OCI-LY1 (cell line): ENCODE data around the gene REC114.

Source experiments
- H2AFZ ChIP-seq: fragments of 200-600 bp; sonication (generic), shearing (Covaris generic); 2 replicates; pipeline ENCODE4 v1.6.0; 2014; ENCODE audit warnings: antibody characterized with exemption, mild to moderate bottlenecking, low read length
- H3F3A ChIP-seq: fragments of 200-600 bp; sonication (generic), shearing (Covaris generic); 2 replicates; pipeline ENCODE4 v1.6.0; 2014; ENCODE audit warnings: mild to moderate bottlenecking, antibody characterized with exemption, low read length, moderate library complexity; ENCODE audit not compliant: insufficient read depth
- H3K27ac ChIP-seq: fragments of 200-600 bp; sonication (generic); 2 replicates; pipeline ENCODE4 v1.5.1; 2014; ENCODE audit warnings: low read length, mixed run types, mild to moderate bottlenecking, low read depth; ENCODE audit not compliant: poor library complexity, severe bottlenecking
- H3K27me3 ChIP-seq: fragments of 200-600 bp; sonication (generic); 2 replicates; pipeline ENCODE4 v1.6.0; 2014; ENCODE audit warnings: antibody characterized with exemption, mild to moderate bottlenecking, low read length, moderate library complexity; ENCODE audit not compliant: insufficient read depth
- H3K36me3 ChIP-seq: fragments of 200-600 bp; sonication (generic); 2 replicates; pipeline ENCODE4 v1.6.1; 2014; ENCODE audit warnings: mild to moderate bottlenecking, antibody characterized with exemption, low read length, moderate library complexity, mixed read lengths; ENCODE audit not compliant: insufficient read depth
- H3K4me1 ChIP-seq: fragments of 200-600 bp; sonication (generic); 2 replicates; pipeline ENCODE4 v1.5.1; 2014; ENCODE audit warnings: mild to moderate bottlenecking, low read length, moderate library complexity; ENCODE audit not compliant: insufficient read depth, severe bottlenecking
- H3K4me2 ChIP-seq: fragments of 200-600 bp; sonication (generic), shearing (Covaris generic); 2 replicates; pipeline ENCODE4 v1.6.1; 2014; ENCODE audit warnings: low read length
- H3K4me3 ChIP-seq: fragments of 200-600 bp; sonication (generic); 2 replicates; pipeline ENCODE4 v1.5.1; 2014; ENCODE audit warnings: low read length, low read depth, mild to moderate bottlenecking, mixed read lengths; ENCODE audit not compliant: poor library complexity, severe bottlenecking
- H3K79me2 ChIP-seq: fragments of 200-600 bp; shearing (Covaris generic); 2 replicates; pipeline ENCODE4 v1.6.1; 2016; ENCODE audit warnings: mixed run types, low read length, mixed read lengths; ENCODE audit not compliant: insufficient read depth
- H3K9ac ChIP-seq: fragments of 200-600 bp; sonication (generic), shearing (Covaris generic); 2 replicates; pipeline ENCODE4 v1.6.1; 2014; ENCODE audit warnings: mild to moderate bottlenecking, low read length, mixed read lengths
- H3K9me2 ChIP-seq: fragments of 200-600 bp; sonication (generic), shearing (Covaris generic); 2 replicates; pipeline ENCODE4 v1.6.1; 2014; ENCODE audit warnings: low read depth, mild to moderate bottlenecking, low read length, mixed read lengths
- H3K9me3 ChIP-seq: fragments of 200-600 bp; shearing (Covaris generic); 2 replicates; pipeline ENCODE4 v1.6.1; 2014; ENCODE audit warnings: low read length, mixed read lengths
- H4K20me1 ChIP-seq: fragments of 200-600 bp; sonication (generic), shearing (Covaris generic); 2 replicates; pipeline ENCODE4 v1.6.0; 2016; ENCODE audit warnings: mild to moderate bottlenecking, low read length; ENCODE audit not compliant: insufficient read depth
- CTCF ChIP-seq: fragments of 200-600 bp; sonication (generic), shearing (Covaris generic); IDR thresholded peaks from 2 replicates; pipeline ENCODE4 v1.5.1; 2017; ENCODE audit warnings: mild to moderate bottlenecking, antibody characterized with exemption, low read length, moderate library complexity, mixed read lengths
- EZH2 ChIP-seq: fragments of 200-600 bp; sonication (generic), shearing (Covaris generic); IDR thresholded peaks from 2 replicates; pipeline ENCODE4 v1.8.0; 2017; ENCODE audit warnings: borderline replicate concordance, mixed run types, mild to moderate bottlenecking, antibody characterized with exemption, low read length, moderate library complexity, mixed read lengths

REC114 gene

GRCh38 chr15:73569361-73569760, 126.4 kb downstream of the REC114 start:
- H4K20me1 ChIP-seq, result no peaks in the 10 kb centered on the region
- H3K27me3 ChIP-seq, result no peaks in the 10 kb centered on the region
- H3K4me3 ChIP-seq, result no peak overlapping the region
- no peaks in the 10 kb centered on the region for H3F3A ChIP-seq
- no peaks in the 10 kb centered on the region for H3K9me2 ChIP-seq
- no peak overlapping the region for H2AFZ ChIP-seq
- TF ChIP-seq CTCF (no peak), EZH2 (no peak)
- H3K9ac ChIP-seq, result no peak overlapping the region
- H3K9me3 ChIP-seq, result no peaks in the 10 kb centered on the region
- H3K4me2 ChIP-seq, result no peak overlapping the region
- H3K27ac ChIP-seq, result no peak overlapping the region
- no peaks in the 10 kb centered on the region for H3K4me1 ChIP-seq
- no peaks in the 10 kb centered on the region for H3K79me2 ChIP-seq
- H3K36me3 ChIP-seq, result peaks cover 57% of the 10 kb centered on the region; the same call in 1 of the 2 replicates

DNA sequence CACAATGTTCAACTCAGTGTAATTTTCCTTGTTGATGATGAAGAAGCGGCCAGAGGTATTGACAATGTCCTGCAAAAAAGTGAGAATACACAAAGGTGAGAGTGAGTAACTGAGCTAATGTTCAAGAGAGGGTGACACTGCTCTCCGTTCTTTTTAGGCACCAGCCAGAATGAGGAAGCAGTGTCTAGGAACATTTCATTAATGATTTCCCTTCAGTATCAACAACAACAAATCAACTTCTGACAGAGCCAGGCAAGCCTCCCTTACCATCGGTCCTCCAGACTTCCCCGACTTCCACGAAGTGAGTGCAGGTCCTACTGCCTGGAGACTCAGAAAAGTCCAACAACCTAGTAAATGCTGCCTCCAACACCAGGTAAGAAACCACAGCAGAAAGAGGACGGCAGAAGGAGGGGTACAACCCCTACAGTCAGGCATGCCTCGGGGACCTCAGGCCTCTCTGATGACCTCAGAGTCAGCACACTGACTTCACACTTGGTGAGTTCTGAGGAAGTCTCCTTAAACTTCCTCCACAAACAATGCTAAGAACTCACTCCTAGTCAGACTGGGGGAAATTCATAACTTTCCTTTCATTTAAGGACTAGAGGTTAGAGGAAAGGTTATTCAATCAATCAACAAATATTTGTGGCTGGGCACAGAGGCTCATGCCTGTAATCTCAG, 127.5 kb downstream of the REC114 start:
- Histone ChIP-seq H3K4me1 (no peaks in the 10 kb centered on the region), H3F3A (no peaks in the 10 kb centered on the region), H3K27ac (no peak overlapping the region), H3K79me2 (no peaks in the 10 kb centered on the region), H2AFZ (no peak overlapping the region), H3K27me3 (no peaks in the 10 kb centered on the region), H3K9me3 (no peaks in the 10 kb centered on the region), H3K36me3 (peaks cover 57% of the 10 kb centered on the region; the same call in 1 of the 2 replicates), H3K9me2 (no peaks in the 10 kb centered on the region), H3K9ac (no peak overlapping the region), H3K4me3 (no peak overlapping the region), H3K4me2 (no peak overlapping the region), H4K20me1 (no peaks in the 10 kb centered on the region)
- TF ChIP-seq EZH2 (no peak), CTCF (no peak)

DNA sequence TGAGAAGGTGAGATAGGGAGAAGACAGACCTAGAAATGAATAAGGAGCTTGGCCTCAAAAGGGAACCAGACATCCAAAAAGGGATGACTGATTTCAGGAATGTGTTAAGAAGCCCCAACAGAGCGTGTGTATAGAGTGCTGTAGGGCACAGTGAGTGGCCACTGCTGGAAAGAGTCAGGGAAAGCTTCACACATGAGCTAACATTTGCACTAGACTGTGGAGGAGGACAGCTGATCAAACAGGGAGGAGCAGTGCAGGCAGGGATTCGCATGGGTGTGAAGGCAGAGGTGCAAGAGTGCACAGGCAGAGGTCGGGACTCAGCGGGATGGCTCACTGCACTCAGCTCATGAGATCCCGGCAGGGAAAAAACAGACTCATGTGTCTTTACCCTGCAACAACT, 128.4 kb downstream of the REC114 start:
- H3K27ac ChIP-seq, result no peak overlapping the region
- TF ChIP-seq CTCF (no peak), EZH2 (no peak)
- H3K4me3 ChIP-seq, result no peak overlapping the region
- H4K20me1 ChIP-seq, result no peaks in the 10 kb centered on the region
- no peaks in the 10 kb centered on the region for H3K79me2 ChIP-seq
- H3K9ac ChIP-seq, result no peak overlapping the region
- H3F3A ChIP-seq, result no peaks in the 10 kb centered on the region
- H3K4me2 ChIP-seq, result no peak overlapping the region
- no peaks in the 10 kb centered on the region for H3K27me3 ChIP-seq
- no peaks in the 10 kb centered on the region for H3K9me3 ChIP-seq
- H3K4me1 ChIP-seq, result no peaks in the 10 kb centered on the region
- H3K36me3 ChIP-seq, result peaks cover 62% of the 10 kb centered on the region; the same call in 1 of the 2 replicates
- no peaks in the 10 kb centered on the region for H3K9me2 ChIP-seq
- H2AFZ ChIP-seq, result no peak overlapping the region
